Smooth muscle cell of the brain vasculature (primary cell): ENCODE measurements around the gene IRGQ.
"Not testable (repeated sequence)": the region's sequence is repeated elsewhere in the genome, so short reads cannot be mapped to it uniquely, and the experiment has no call there.

Source experiments
- DNase-seq: peaks from one replicate; pipeline ENCODE4 v3.0.0-alpha.2; 2012; ENCODE audit warnings: low read depth, low spot score

Gene IRGQ

DNA sequence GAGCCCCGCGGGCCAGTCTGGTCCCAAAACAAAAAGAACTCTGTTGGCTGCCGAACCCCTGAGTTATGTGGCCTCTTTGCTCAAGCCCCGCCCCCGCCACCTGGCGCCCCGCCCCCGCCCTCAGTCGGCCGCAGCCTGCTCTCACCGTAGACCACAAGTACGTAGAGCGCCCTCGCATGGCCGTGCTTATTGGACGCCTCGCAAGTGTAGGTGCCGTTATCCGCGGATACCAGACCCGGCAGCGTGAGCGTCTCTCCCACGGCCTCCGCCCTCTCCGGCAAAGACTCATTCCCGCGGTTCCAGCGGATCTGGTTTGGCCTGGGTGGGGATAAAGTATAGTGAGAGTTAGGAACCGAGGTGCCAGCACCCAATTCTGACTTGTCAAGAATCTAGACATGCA lies 29.0 kb upstream of the IRGQ start:
- DNase-seq, result no peak

GRCh38 chr19:43623889-43624670 lies 28.1 kb upstream of the IRGQ start:
- DNase-seq, result no peak

DNA sequence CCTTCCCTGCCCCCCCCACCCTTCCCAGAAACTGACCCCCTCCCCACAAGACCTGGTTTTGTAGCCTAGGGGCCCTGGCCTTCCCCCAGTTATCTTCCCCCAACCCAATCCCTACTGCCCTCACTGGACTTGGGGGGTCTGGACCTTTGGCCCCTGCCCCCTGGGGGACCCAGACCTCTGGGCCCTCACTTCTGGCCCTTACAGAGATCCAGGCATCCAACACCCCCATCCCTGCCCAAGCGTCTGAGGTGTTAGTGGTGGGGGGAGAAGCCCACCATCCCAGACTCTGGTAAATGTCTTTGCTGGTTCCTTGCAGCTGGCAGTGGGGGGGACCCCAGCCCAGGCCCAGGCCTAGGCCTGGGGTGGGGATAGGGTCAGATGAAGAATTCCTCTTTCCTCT lies 27.0 kb upstream of the IRGQ start:
- DNase-seq, result no peak

- DNase-seq, result no peak
Measured at GRCh38 chr19:43622070-43622469, 26.1 kb upstream of the IRGQ start.

GRCh38 chr19:43620061-43621001 lies 24.4 kb upstream of the IRGQ start:
- DNase-seq, result no peak

DNA sequence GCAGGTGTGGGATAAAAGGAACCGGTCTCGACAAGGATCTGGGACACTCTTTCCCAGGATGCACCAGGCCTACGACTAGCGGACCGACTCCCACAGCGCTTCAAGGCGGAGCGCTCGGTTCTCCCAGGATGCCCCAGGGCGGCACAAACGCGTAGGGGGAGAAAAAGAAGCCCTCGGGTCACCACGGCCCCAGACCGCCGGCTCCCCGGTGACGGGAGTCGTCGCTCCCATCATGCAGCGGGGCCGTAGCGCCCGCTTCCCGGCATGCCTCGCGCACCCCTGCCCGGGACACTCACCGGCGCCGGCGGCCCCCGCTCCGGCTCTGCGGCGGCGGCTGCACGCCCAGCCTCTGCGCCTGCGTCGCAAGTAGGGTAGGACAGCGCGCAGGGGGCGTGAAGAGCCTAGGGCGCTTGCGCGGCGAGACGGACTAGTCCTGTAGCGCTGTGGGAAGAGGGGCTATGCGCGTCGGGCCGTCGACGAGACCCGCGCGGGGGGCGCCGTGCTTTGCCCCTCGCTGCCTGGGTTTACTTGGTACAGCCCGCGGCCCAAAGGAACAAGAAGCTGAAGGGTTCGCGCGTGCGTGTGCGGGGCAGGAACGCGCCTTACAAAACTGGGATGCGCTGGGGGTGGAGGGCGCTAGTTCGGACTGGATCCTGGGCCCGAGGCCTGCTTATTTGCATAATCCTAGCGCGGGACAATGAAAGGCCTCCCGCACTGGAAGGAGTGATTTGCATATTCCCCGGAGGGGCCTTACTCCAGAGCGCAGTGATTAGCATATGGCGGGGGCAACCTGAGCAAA lies 23.5 kb upstream of the IRGQ start, which contains the start of gene ZNF428:
TSS of gene ZNF428 (minus strand) at position 368 of the 799 bp plus-strand sequence. CDS start 5,325 bp downstream, outside the sequence.
- peak; percentile 70 for DNase-seq

DNA sequence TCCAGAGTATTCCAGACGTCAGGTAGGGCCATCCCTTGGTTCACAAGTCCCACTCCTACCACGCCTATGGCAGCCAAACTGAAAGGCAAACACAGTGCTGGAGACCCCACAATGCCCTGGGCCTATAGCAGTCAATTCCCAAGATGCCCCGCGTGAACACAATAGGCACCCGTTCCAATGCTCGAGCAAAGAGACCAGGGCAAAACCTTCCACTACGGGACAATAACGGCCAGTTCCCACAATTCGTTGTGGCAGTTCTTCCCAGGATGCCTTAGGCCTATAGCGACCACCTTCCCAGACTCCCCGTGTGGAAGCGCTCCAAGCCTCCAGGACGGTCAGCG lies 23.0 kb upstream of the IRGQ start:
- no peak for DNase-seq

- DNase-seq, result no peak
Measured at GRCh38 chr19:43616954-43617353, 21.0 kb upstream of the IRGQ start.

GRCh38 chr19:43616306-43616705 lies 20.4 kb upstream of the IRGQ start:
- DNase-seq, result no peak

GRCh38 chr19:43612374-43612773 lies 16.4 kb upstream of the IRGQ start:
- DNase-seq, result no peak

DNA sequence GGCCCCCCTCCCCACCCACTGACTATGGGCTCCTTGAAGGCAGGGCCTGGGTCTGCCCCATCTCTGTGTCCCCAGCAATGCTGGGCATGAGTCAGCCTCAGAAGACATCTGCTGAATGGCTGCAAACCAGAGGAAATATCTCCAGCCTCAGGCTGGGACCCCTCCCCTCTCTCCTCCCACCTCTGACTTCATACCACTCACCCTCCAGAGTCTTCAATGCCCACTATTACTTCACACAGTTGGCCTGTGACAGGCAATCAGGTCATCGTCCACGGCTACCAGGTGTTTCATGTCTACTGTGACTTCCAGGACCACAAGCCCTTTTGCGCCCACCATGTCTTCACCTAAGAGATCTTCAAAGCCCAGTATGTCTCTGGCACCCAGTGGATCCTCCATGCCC lies 15.9 kb upstream of the IRGQ start, which contains the start of gene SRRM5:
TSS of gene SRRM5 (plus strand) at position 301 of the 400 bp plus-strand sequence. CDS start at position 335, 34 bp downstream.
- no peak for DNase-seq

GRCh38 chr19:43610493-43610892 lies 14.6 kb upstream of the IRGQ start:
- DNase-seq, result peak; percentile 83

DNA sequence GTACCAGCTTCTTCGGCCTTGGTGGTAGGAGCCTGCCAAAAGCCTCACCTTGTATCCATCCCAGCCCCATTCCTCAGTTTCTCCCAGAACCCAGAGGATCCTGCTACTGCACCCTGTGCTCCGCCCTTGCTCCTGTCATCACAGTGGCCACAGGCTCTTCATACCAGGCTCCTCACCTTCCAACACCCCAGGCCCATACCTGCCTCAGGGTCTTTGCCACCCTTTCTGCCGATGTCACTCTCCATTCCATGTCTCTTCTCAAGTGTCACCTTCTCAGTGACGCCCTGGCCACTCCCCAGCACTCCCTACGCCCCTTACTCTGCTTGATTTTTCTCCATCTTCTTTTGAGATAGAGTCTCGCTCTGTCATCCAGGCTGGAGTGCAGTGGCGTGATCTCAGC lies 13.9 kb upstream of the IRGQ start:
- no peak for DNase-seq

DNA sequence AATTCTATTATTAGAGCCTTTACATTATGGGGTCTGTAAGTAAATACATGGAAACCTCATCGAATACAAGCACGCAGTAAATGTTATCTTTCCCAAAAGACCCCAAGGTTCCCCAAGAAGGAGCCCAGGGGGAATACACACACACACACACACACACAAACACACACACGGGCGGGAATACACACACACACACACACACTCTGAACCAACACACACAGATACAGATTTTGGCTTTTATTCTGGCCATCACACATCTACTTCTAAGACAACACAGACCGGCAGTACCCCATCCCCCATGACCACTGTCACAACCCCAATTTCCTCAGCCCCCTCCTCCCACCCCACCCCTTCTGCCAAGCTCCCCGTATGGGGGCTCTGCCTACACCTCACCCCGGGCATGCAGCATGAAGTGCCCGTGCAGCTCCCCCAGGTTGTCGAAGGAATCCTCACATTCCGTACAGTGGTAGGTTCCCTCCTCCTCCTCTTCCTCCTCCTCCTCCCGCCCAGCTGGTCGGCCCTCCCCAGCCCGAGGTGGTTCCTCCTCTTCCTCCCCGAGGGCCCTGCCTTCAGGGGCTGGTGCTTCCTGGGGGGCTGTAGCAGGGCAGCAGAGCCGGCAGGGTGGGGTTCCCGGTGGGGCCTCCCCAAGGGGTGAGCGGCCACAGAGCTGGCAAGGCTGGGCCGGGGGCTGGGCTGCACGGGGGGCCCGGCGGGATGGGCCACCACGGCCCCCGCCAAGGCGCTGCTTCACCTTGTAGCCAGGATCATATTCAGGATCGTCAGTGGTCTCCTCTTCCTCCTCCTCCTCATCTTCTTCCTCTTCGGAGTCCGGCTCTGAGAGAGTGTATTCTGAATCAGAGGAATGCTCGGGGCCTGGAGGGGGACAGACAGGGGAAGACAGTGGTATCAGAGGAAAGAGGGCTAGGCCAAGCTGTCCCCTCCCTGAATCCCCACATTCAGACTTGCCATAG lies 11.6 kb upstream of the IRGQ start:
- no peak for DNase-seq

GRCh38 chr19:43606569-43607229 lies 10.8 kb upstream of the IRGQ start:
- no peak for DNase-seq

GRCh38 chr19:43605875-43606568 lies 10.1 kb upstream of the IRGQ start:
- no peak for DNase-seq

DNA sequence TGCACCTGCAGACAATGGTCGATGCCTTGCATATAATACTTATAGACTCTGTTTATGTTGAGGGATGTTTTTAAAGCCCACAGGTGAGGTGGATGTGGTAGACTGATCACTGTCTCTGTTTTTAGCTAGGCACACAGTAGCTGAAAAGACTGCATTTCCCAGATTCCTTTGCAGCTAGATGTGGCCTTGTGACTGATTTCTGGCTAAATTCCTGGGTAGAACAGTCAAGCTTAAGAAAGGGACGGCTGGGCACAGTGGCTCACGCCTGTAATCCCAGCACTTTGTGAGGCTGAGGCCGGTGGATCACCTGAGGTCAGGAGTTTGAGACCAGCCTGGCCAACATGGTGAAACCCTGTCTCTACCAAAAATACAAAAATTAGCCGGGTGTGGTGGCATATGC lies 4.4 kb upstream of the IRGQ start:
- not testable (repeated sequence) for DNase-seq

DNA sequence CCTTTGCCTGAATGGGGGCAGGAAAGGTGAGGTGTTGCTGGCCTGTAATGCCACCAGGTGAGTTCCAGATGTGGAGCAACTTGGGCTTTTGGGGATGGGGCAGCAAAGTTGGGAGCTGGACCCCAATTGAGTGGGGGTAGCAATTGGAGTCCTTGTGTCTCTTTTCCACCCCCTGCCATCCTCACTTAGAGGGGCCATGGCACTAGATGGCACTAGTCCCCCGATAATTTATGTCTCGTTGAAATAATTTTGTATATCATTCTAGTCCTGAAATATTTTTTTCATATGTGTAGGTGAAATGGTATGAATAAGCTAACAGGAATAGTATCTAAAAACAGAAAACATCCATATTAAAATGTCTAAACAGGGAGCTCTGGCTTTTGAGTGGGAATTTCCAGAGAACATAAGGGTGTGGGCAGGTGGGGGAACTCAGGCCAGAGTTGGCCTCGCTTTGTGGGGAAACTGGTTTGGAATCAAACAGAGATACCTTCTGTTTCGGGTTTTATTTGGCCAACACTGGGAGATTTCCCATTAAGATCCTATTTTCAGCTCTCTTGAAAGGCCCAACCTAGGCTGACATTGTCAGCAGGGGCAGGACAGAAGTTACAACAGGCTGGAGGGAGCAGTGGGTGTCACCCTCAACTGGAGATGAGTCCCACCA lies 3.8 kb upstream of the IRGQ start:
- no peak for DNase-seq
